Stimulated activated naive CD8-positive, alpha-beta T cell treated with anti-CD3 and anti-CD28 coated beads, Interleukin-15, amount 100 ng/mL, for 72 hours (primary cell): ENCODE data around the gene FKBP5.
A peak's percentile ranks its signal among the peaks of the same experiment; 100 is the strongest.
"Not testable (repeated sequence)": the region's sequence is repeated elsewhere in the genome, so short reads cannot be mapped to it uniquely, and the experiment has no call there.

ENCODE experiments used
- ATAC-seq: fragments of 150-1000 bp; cut with Tn5 transposase; 2 replicates; pipeline ENCODE4 v1.10.0; 2021; ENCODE audit warnings: mild to moderate bottlenecking, moderate library complexity
- DNase-seq, 2 donors: peaks; one replicate each; pipeline ENCODE4 v3.0.0; 2021 to 2022
- H3K27ac Mint-ChIP-seq, 2 donors: one replicate each; pipeline ENCODE4 v1.8.0; 2022; ENCODE audit warnings: mild to moderate bottlenecking in 2 of 2, mixed read lengths in 2 of 2, moderate library complexity in 2 of 2
- H3K27me3 Mint-ChIP-seq: one replicate; pipeline ENCODE4 v1.8.0; 2022; ENCODE audit warnings: mixed read lengths
- H3K4me1 Mint-ChIP-seq: one replicate; pipeline ENCODE4 v1.8.0; 2022; ENCODE audit warnings: mild to moderate bottlenecking, mixed read lengths
- H3K4me3 Mint-ChIP-seq, 2 donors: one replicate each; pipeline ENCODE4 v1.8.0; 2022; ENCODE audit warnings: mild to moderate bottlenecking in 2 of 2, mixed read lengths in 2 of 2, moderate library complexity in 1 of 2
- H3K9me3 Mint-ChIP-seq, 2 donors: one replicate each; pipeline ENCODE4 v1.8.0; 2022; ENCODE audit warnings: mixed read lengths in 2 of 2

The FKBP5 gene

GRCh38 chr6:35557239-35557638, 131.5 kb downstream of the FKBP5 start:
- H3K27ac Mint-ChIP-seq = no peak overlapping the region
- DNase-seq (no peak), ATAC-seq (no peak)
- H3K27me3 Mint-ChIP-seq = no peaks in the 10 kb centered on the region
- H3K4me1 Mint-ChIP-seq = no peaks in the 10 kb centered on the region
- no peaks in the 10 kb centered on the region for H3K9me3 Mint-ChIP-seq
- no peak overlapping the region for H3K4me3 Mint-ChIP-seq

GRCh38 chr6:35554811-35555210, 133.9 kb downstream of the FKBP5 start:
- H3K27ac Mint-ChIP-seq = no peak overlapping the region
- DNase-seq (no peak), ATAC-seq (no peak)
- no peaks in the 10 kb centered on the region for H3K27me3 Mint-ChIP-seq
- peaks cover 4% of the 10 kb centered on the region for H3K4me1 Mint-ChIP-seq
- H3K4me3 Mint-ChIP-seq = no peak overlapping the region
- H3K9me3 Mint-ChIP-seq = peaks cover 5 to 7% of the 10 kb centered on the region in 2 donors

GRCh38 chr6:35553315-35553714, 135.4 kb downstream of the FKBP5 start:
- Mint-ChIP-seq H3K27ac (no peak overlapping the region), H3K4me1 (peaks cover 4% of the 10 kb centered on the region), H3K4me3 (no peak overlapping the region), H3K9me3 (peaks cover 5 to 7% of the 10 kb centered on the region in 2 donors), H3K27me3 (no peaks in the 10 kb centered on the region)
- ATAC-seq = no peak
- no peak for DNase-seq

- DNase-seq (peak; percentile 52 to 68), ATAC-seq (peak; percentile 43)
- Mint-ChIP-seq H3K4me3 (no peak overlapping the region), H3K9me3 (peaks cover 5 to 7% of the 10 kb centered on the region in 2 donors), H3K27me3 (no peaks in the 10 kb centered on the region), H3K4me1 (peaks cover 4% of the 10 kb centered on the region), H3K27ac (no peak overlapping the region)
Observed at GRCh38 chr6:35552285-35552917, 136.3 kb downstream of the FKBP5 start.

GRCh38 chr6:35550437-35550836, 138.3 kb downstream of the FKBP5 start:
- DNase-seq (no peak), ATAC-seq (no peak)
- Mint-ChIP-seq H3K27me3 (peaks cover under 1% of the 10 kb centered on the region), H3K27ac (no peak overlapping the region), H3K4me1 (peaks cover 4% of the 10 kb centered on the region), H3K4me3 (no peak overlapping the region), H3K9me3 (peaks cover 5 to 7% of the 10 kb centered on the region in 2 donors)

GRCh38 chr6:35547676-35548075, 141.0 kb downstream of the FKBP5 start:
- no peak for ATAC-seq
- Mint-ChIP-seq H3K9me3 (peaks cover 5 to 7% of the 10 kb centered on the region in 2 donors), H3K4me3 (no peak overlapping the region)

GRCh38 chr6:35544769-35545361, 143.8 kb downstream of the FKBP5 start:
- no peak for ATAC-seq
- Mint-ChIP-seq H3K27ac (peak overlapping the region in 1 of 2 donors; percentile 65), H3K4me3 (no peak overlapping the region), H3K9me3 (peaks cover 0 to 7% of the 10 kb centered on the region in 2 donors), H3K27me3 (peaks cover 6% of the 10 kb centered on the region), H3K4me1 (peaks cover 10% of the 10 kb centered on the region)
- DNase-seq = no peak

More at GRCh38 chr6:35547676-35548075, 141.0 kb downstream of the FKBP5 start:
- no peak overlapping the region for H3K27ac Mint-ChIP-seq
- H3K4me1 Mint-ChIP-seq = peaks cover 14% of the 10 kb centered on the region
- H3K27me3 Mint-ChIP-seq = peaks cover 6% of the 10 kb centered on the region
- DNase-seq = no peak

- Mint-ChIP-seq H3K27ac (no peak overlapping the region), H3K27me3 (peaks cover 6% of the 10 kb centered on the region), H3K4me1 (peaks cover 10% of the 10 kb centered on the region), H3K9me3 (peaks cover 0 to 7% of the 10 kb centered on the region in 2 donors), H3K4me3 (no peak overlapping the region)
- no peak for ATAC-seq
- no peak for DNase-seq
Observed at GRCh38 chr6:35543459-35544193, 145.1 kb downstream of the FKBP5 start.

GRCh38 chr6:35541836-35542235, 146.9 kb downstream of the FKBP5 start:
- H3K27ac Mint-ChIP-seq = no peak overlapping the region
- DNase-seq = no peak
- H3K4me1 Mint-ChIP-seq = peaks cover 10% of the 10 kb centered on the region
- H3K9me3 Mint-ChIP-seq = peaks cover 0 to 7% of the 10 kb centered on the region in 2 donors
- H3K4me3 Mint-ChIP-seq = no peak overlapping the region
- peaks cover 6% of the 10 kb centered on the region for H3K27me3 Mint-ChIP-seq
- no peak for ATAC-seq

- H3K27ac Mint-ChIP-seq = no peak overlapping the region
- peaks cover 0 to 7% of the 10 kb centered on the region in 2 donors for H3K9me3 Mint-ChIP-seq
- H3K4me1 Mint-ChIP-seq = peaks cover 15% of the 10 kb centered on the region
- no peak overlapping the region for H3K4me3 Mint-ChIP-seq
- no peak for ATAC-seq
- peaks cover 12% of the 10 kb centered on the region for H3K27me3 Mint-ChIP-seq
- no peak for DNase-seq
Observed at GRCh38 chr6:35539223-35539622, 149.5 kb downstream of the FKBP5 start.

- not testable (repeated sequence) for H3K27ac Mint-ChIP-seq, H3K4me1 Mint-ChIP-seq, H3K9me3 Mint-ChIP-seq, ATAC-seq, H3K4me3 Mint-ChIP-seq, DNase-seq
- peaks cover 12% of the 10 kb centered on the region for H3K27me3 Mint-ChIP-seq
Observed at GRCh38 chr6:35535847-35536246, 152.9 kb downstream of the FKBP5 start.

- no peaks in the 10 kb centered on the region for H3K9me3 Mint-ChIP-seq
- DNase-seq (no peak), ATAC-seq (no peak)
- H3K4me1 Mint-ChIP-seq = peaks cover 7% of the 10 kb centered on the region
- no peak overlapping the region for H3K27ac Mint-ChIP-seq
- no peak overlapping the region for H3K4me3 Mint-ChIP-seq
- peaks cover 12% of the 10 kb centered on the region for H3K27me3 Mint-ChIP-seq
Observed at GRCh38 chr6:35534407-35535170, 154.1 kb downstream of the FKBP5 start.

GRCh38 chr6:35533981-35534380, 154.7 kb downstream of the FKBP5 start:
- H3K27ac Mint-ChIP-seq = no peak overlapping the region
- no peak for DNase-seq
- peaks cover 12% of the 10 kb centered on the region for H3K27me3 Mint-ChIP-seq
- H3K4me3 Mint-ChIP-seq = no peak overlapping the region
- no peak for ATAC-seq
- no peaks in the 10 kb centered on the region for H3K9me3 Mint-ChIP-seq
- H3K4me1 Mint-ChIP-seq = peaks cover 7% of the 10 kb centered on the region

GRCh38 chr6:35532126-35532525, 156.6 kb downstream of the FKBP5 start:
- DNase-seq = no peak

GRCh38 chr6:35524380-35525020, 164.2 kb downstream of the FKBP5 start:
- DNase-seq (no peak), ATAC-seq (no peak)
- Mint-ChIP-seq H3K9me3 (no peaks in the 10 kb centered on the region), H3K4me1 (peaks cover 14% of the 10 kb centered on the region), H3K4me3 (no peak overlapping the region), H3K27me3 (no peaks in the 10 kb centered on the region), H3K27ac (peak overlapping the region in 1 of 2 donors; percentile 4)

More at GRCh38 chr6:35532126-35532525, 156.6 kb downstream of the FKBP5 start:
- Mint-ChIP-seq H3K9me3 (no peaks in the 10 kb centered on the region), H3K27me3 (peaks cover 12% of the 10 kb centered on the region), H3K4me3 (no peak overlapping the region), H3K27ac (no peak overlapping the region), H3K4me1 (peaks cover 7% of the 10 kb centered on the region)
- ATAC-seq = no peak
